Measurements from ENCODE around the gene ART5.

ART5 gene

GRCh38 chr11:3666023-3666530, 24.3 kb upstream of the ART5 start:
- no peak overlapping the region for H3K27ac ChIP-seq
- TF ChIP-seq ZFX (IDR thresholded peaks at IDR 0.05) (no peak), CTCF (conservative IDR thresholded peaks at IDR 0.05) (no peak)

- no peak overlapping the region for H3K27ac ChIP-seq
Observed at GRCh38 chr11:3665336-3666022, 23.7 kb upstream of the ART5 start.

GRCh38 chr11:3664032-3664630, 22.3 kb upstream of the ART5 start:
- H3K27ac ChIP-seq, result no peak overlapping the region
- TF ChIP-seq ZFX (IDR thresholded peaks at IDR 0.05) (no peak), CTCF (conservative IDR thresholded peaks at IDR 0.05) (no peak)

More at GRCh38 chr11:3665336-3666022, 23.7 kb upstream of the ART5 start:
- no peak for TF ChIP-seq CTCF (conservative IDR thresholded peaks at IDR 0.05)
- no peak for TF ChIP-seq ZFX (IDR thresholded peaks at IDR 0.05)

- no peak overlapping the region for H3K27ac ChIP-seq
- TF ChIP-seq ZFX (IDR thresholded peaks at IDR 0.05) (no peak), CTCF (conservative IDR thresholded peaks at IDR 0.05) (no peak)
Observed at GRCh38 chr11:3662856-3663255, 21.1 kb upstream of the ART5 start.

GRCh38 chr11:3660960-3661359, 19.2 kb upstream of the ART5 start:
- H3K27ac ChIP-seq, result no peak overlapping the region
- TF ChIP-seq CTCF (conservative IDR thresholded peaks at IDR 0.05), result no peak
- no peak for TF ChIP-seq ZFX (IDR thresholded peaks at IDR 0.05)

- TF ChIP-seq CTCF (conservative IDR thresholded peaks at IDR 0.05) (no peak), ZFX (IDR thresholded peaks at IDR 0.05) (no peak)
- H3K27ac ChIP-seq, result no peak overlapping the region
Observed at GRCh38 chr11:3659595-3660515, 18.1 kb upstream of the ART5 start.
